Esophagus muscularis mucosa (tissue), 4 donors: ENCODE data around the gene SHROOM2. TPM values are rescaled to one million over a fixed set of nuclear protein-coding genes. Genes with fewer than 3 reads are reported as not detected.

Experiments used
- DNase-seq: peaks from one replicate; pipeline ENCODE4 v3.0.0-alpha.2; 2017; ENCODE audit errors: extremely low spot score
- H3K27ac ChIP-seq, 4 donors: fragments of 200-600 bp; sonication (generic); replicated peaks in 1 of 4; 1 replicate in 3 of 4; 2 replicates in 1 of 4; pipeline ENCODE4 v1.5.1; 2016 to 2019; ENCODE audit warnings: mild to moderate bottlenecking in 1 of 4
- H3K27me3 ChIP-seq, 4 donors: fragments of 200-600 bp; sonication (generic); one replicate each; pipeline versions ENCODE4 v1.5.1 to v1.6.0; 2016 to 2019
- H3K36me3 ChIP-seq, 4 donors: fragments of 200-600 bp; sonication (generic); one replicate each; pipeline ENCODE4 v1.5.1; 2016 to 2019
- H3K4me1 ChIP-seq, 4 donors: fragments of 200-600 bp; sonication (generic); one replicate each; pipeline ENCODE4 v1.5.1; 2016 to 2019
- H3K4me3 ChIP-seq, 4 donors: fragments of 200-600 bp; sonication (generic); 1 replicate in 2 of 4; 2 replicates in 2 of 4; pipeline ENCODE4 v1.5.1; 2016 to 2019; ENCODE audit warnings: mild to moderate bottlenecking in 4 of 4, moderate library complexity in 1 of 4
- H3K9me3 ChIP-seq, 4 donors: fragments of 200-600 bp; sonication (generic); 1 replicate in 3 of 4; 2 replicates in 1 of 4; pipeline ENCODE4 v1.5.1; 2016 to 2019
- EP300 ChIP-seq: sonication (generic); formaldehyde crosslinking; IDR thresholded peaks from one replicate; pipeline ENCODE4 v1.6.1; 2017; ENCODE audit warnings: antibody characterized with exemption
- POLR2A ChIP-seq: fragments of 450-650 bp; IDR thresholded peaks from one replicate; pipeline ENCODE4 v1.6.1; 2017; ENCODE audit warnings: antibody characterized with exemption, moderate library complexity, mild to moderate bottlenecking, low read depth
- POLR2AphosphoS5 ChIP-seq, 2 donors: sonication (generic); formaldehyde crosslinking; IDR thresholded peaks; one replicate each; pipeline ENCODE4 v1.6.1; 2017; ENCODE audit warnings: antibody characterized with exemption in 2 of 2
- WGBS: methylation state at CpG from one replicate; pipeline ENCODE4 v1.1.5; 2018; 5-methylcytosine and 5-hydroxymethylcytosine counted together
- intact Hi-C: fragments of 100-400 bp; cut with DNase I; formaldehyde crosslinking; loops from one replicate; pipeline ENCODE4 v1.15.1; 2023
- total RNA-seq, 4 donors: library from RNA; depleted of rRNA; stranded (reverse); fragments of >200 nt; gene quantifications; one replicate each; pipeline versions ENCODE4 v1.1.0 to v1.2.1, GENCODE V29; 2016
- TF ChIP-seq, protein P1 (sequence below), 3 experiments: fragments of 200-600 bp in 2 of 3; fragments of 450-650 bp in 1 of 3; sonication (generic) in 2 of 3; IDR thresholded peaks; one replicate each; pipeline ENCODE4 v1.5.1; 2017 to 2019; ENCODE audit warnings: antibody characterized with exemption in 3 of 3, mild to moderate bottlenecking in 2 of 3, moderate library complexity in 1 of 3

The SHROOM2 gene
- total RNA-seq, 4 donors from 2014 or later, result 0.42 to 2.7 (median 1.4) TPM

DNA sequence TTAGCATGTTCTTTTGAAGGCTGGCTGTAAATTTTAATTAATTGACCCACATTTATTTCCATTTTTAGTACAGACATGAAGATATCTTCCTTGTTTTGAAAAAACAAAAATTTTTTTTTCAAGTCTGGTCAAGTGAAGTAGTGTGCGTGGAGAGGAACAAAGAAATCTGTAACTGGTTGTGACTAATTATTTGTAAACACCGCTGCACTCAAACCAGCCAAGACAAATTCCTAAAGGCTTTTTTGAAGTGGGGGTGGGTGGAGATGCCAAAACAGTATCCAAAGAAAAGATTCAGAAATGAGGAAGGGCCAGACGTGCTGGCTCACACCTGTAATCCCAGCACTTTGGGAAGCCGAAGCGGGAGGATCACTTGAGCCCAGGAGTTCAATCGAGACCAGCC lies 88.3 kb downstream of the SHROOM2 start:
- WGBS, result 73% methylated on average over 6 of the region's 6 CpGs
- Histone ChIP-seq H3K27ac (no peak overlapping the region), H3K4me1 (no peaks in the 10 kb centered on the region), H3K36me3 (no peaks in the 10 kb centered on the region), H3K4me3 (no peak overlapping the region), H3K27me3 (no peaks in the 10 kb centered on the region), H3K9me3 (no peaks in the 10 kb centered on the region)
- intact Hi-C loops, result no loop called here
- DNase-seq, result no peak
- no peak for TF ChIP-seq POLR2AphosphoS5 (IDR thresholded peaks at IDR 0.05)
- no peak for TF ChIP-seq POLR2A
- no peak for TF ChIP-seq EP300
- TF ChIP-seq, protein P1, sequence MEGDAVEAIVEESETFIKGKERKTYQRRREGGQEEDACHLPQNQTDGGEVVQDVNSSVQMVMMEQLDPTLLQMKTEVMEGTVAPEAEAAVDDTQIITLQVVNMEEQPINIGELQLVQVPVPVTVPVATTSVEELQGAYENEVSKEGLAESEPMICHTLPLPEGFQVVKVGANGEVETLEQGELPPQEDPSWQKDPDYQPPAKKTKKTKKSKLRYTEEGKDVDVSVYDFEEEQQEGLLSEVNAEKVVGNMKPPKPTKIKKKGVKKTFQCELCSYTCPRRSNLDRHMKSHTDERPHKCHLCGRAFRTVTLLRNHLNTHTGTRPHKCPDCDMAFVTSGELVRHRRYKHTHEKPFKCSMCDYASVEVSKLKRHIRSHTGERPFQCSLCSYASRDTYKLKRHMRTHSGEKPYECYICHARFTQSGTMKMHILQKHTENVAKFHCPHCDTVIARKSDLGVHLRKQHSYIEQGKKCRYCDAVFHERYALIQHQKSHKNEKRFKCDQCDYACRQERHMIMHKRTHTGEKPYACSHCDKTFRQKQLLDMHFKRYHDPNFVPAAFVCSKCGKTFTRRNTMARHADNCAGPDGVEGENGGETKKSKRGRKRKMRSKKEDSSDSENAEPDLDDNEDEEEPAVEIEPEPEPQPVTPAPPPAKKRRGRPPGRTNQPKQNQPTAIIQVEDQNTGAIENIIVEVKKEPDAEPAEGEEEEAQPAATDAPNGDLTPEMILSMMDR (IDR thresholded peaks at IDR 0.05), result no peak

DNA sequence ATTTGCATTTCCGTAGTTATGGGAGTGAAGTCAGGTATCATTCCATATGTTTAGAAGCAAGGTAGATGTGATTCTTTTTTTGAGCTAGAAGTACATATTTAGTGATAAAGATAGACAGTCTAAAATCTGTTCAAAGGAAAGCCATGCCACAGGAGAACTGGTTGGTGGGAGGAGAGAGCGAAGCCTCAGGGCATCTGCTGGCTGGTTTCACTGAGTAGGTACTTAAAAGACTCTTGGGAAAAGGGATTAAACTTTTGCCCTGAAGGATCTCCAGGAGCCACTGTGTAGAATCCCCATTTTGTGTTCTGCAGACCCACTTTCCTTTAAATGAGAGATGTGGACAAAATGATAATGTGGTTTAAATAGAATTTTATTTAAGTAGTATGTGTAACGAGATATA lies 89.6 kb downstream of the SHROOM2 start:
- Histone ChIP-seq H3K27ac (no peak overlapping the region), H3K27me3 (no peaks in the 10 kb centered on the region), H3K4me1 (no peaks in the 10 kb centered on the region), H3K9me3 (no peaks in the 10 kb centered on the region), H3K36me3 (no peaks in the 10 kb centered on the region), H3K4me3 (no peak overlapping the region)
- 60% methylated on average over 3 of the region's 3 CpGs for WGBS
- DNase-seq, result no peak
- TF ChIP-seq, protein P1 (IDR thresholded peaks at IDR 0.05), result no peak
- TF ChIP-seq POLR2A, result no peak
- no peak for TF ChIP-seq POLR2AphosphoS5 (IDR thresholded peaks at IDR 0.05)
- no peak for TF ChIP-seq EP300
- intact Hi-C loops, result no loop called here

DNA sequence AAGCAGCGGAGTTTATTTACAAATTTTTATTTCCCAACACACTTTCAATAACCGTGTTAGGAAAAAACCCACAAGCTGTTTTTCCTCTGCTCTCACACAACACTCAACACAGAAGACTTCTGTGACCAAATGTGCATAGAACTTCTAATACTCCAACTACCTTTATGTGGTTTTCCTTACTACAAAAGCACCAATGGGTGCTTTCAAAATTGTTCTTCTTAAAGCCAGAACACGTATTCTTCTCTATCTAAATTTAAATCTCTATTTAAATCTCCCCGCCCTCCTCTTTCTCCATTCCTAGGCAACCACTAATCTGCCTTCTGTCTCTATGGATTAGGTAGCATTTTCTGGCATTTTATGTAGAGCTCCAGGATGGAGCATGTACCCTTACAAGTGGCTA lies 90.0 kb downstream of the SHROOM2 start:
- DNase-seq, result no peak
- 80% methylated on average over 4 of the region's 4 CpGs for WGBS
- Histone ChIP-seq H3K4me1 (no peaks in the 10 kb centered on the region), H3K27me3 (no peaks in the 10 kb centered on the region), H3K4me3 (no peak overlapping the region), H3K9me3 (no peaks in the 10 kb centered on the region), H3K27ac (no peak overlapping the region), H3K36me3 (no peaks in the 10 kb centered on the region)
- TF ChIP-seq POLR2A, result no peak
- TF ChIP-seq EP300, result no peak
- TF ChIP-seq, protein P1 (IDR thresholded peaks at IDR 0.05), result no peak
- TF ChIP-seq POLR2AphosphoS5 (IDR thresholded peaks at IDR 0.05), result no peak
- intact Hi-C loops, result no loop called here

DNA sequence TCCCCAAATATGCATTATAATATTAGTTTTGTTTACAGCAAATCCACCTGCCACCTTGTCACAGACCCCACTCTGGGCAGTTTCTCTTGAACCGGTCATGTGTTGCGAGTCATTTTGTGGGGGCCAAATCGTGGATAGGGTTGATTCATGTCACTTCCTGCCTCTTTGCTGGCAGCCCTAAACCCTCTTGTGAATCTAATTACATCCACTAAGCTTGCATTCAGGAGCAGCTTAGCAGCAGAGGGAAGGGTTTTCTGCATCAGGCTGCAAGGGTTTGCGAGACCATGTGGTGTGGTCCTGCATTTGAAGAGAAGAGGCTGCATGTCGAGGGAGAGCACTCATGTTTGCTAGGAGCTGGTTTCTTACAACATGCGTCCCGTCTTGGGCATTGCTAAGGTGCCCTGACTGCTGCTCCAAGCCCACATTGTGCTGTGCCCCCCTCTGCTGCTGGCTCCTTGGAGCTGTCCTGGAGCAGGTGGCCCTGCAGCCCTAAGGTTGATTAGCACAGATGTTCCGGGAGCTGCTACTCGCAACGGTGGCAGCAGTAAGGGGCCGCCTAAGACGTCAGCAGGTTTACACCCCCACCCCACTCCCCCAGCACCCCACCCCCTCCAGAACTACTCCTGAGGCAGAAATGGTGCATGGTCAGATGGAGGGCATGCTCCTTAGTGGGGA lies 92.1 kb downstream of the SHROOM2 start:
- DNase-seq, result no peak
- Histone ChIP-seq H3K27me3 (no peaks in the 10 kb centered on the region), H3K27ac (no peak overlapping the region), H3K4me1 (peaks cover 0 to 7% (median 0%) of the 10 kb centered on the region in 4 donors), H3K36me3 (no peaks in the 10 kb centered on the region), H3K9me3 (no peaks in the 10 kb centered on the region), H3K4me3 (no peak overlapping the region)
- intact Hi-C loops, result no loop called here
- 71% methylated on average over 12 of the region's 12 CpGs for WGBS
- TF ChIP-seq, protein P1 (IDR thresholded peaks at IDR 0.05), result no peak
- TF ChIP-seq EP300 (no peak), POLR2A (no peak), POLR2AphosphoS5 (IDR thresholded peaks at IDR 0.05) (no peak)

DNA sequence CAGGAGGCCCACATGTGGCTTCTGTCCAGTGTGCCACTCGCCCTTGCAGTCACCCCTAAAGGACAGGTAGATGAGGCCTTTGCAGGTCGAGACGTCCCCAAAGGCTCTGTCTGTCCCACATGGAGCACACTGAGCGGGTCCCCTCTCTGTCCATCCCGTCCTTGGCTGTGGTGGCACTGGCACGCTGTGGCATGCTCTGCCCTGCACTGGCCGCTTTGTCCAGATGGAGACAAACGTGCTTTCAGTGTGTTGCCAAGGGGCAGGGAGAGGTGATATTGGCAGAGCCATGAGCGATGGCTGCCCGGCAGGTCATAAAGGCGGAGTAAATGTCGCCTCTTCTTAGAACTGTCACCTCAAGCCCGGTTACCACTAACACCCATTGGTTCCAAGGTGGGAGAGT lies 94.0 kb downstream of the SHROOM2 start:
- Histone ChIP-seq H3K4me3 (no peak overlapping the region), H3K27me3 (no peaks in the 10 kb centered on the region), H3K36me3 (no peaks in the 10 kb centered on the region), H3K9me3 (no peaks in the 10 kb centered on the region), H3K4me1 (peaks cover 0 to 8% (median 0%) of the 10 kb centered on the region in 4 donors), H3K27ac (no peak overlapping the region)
- intact Hi-C loops, result no loop called here
- TF ChIP-seq POLR2AphosphoS5 (IDR thresholded peaks at IDR 0.05) (no peak), EP300 (no peak), POLR2A (no peak)
- TF ChIP-seq, protein P1 (IDR thresholded peaks at IDR 0.05), result no peak
- WGBS, result 92% methylated on average over 13 of the region's 13 CpGs
- DNase-seq, result no peak
